A549 (cell line): ENCODE measurements around the gene SCRN2.

Source experiments
- CEBPB ChIP-seq, 2 experiments: fragments of >200 bp in 1 of 2; sonication (Bioruptor Twin) in 1 of 2; formaldehyde crosslinking in 1 of 2; IDR thresholded peaks; 2 replicates each; pipeline ENCODE4 v1.6.1; 2012 to 2016
- CHD2 ChIP-seq: fragments of 150-350 bp; IDR thresholded peaks from 2 replicates; pipeline ENCODE4 v1.6.1; 2014; ENCODE audit warnings: low read length; ENCODE audit not compliant: partially characterized antibody
- MAFK ChIP-seq: fragments of 450-650 bp; IDR thresholded peaks from 2 replicates; pipeline ENCODE4 v1.6.1; 2014; ENCODE audit not compliant: partially characterized antibody
- NR3C1 ChIP-seq: fragments of >200 bp; sonication (Bioruptor Twin); formaldehyde crosslinking; IDR thresholded peaks from 3 replicates; pipeline ENCODE4 v1.6.1; 2017
- RAD21 ChIP-seq, 2 experiments: fragments of >200 bp in 1 of 2; sonication (Bioruptor Twin) in 1 of 2; formaldehyde crosslinking in 1 of 2; IDR thresholded peaks in 1 of 2; conservative IDR thresholded peaks in 1 of 2; 2 replicates in 1 of 2; 3 replicates in 1 of 2; pipeline ENCODE4 v1.6.1; 2012 to 2018; ENCODE audit warnings: inconsistent platforms in 1 of 2
- RCOR1 ChIP-seq: fragments of 150-350 bp; IDR thresholded peaks from 2 replicates; pipeline ENCODE4 v1.6.1; 2014; ENCODE audit warnings: antibody characterized with exemption, low read length, low read depth
- REST ChIP-seq: fragments of 200-600 bp; sonication (generic); IDR thresholded peaks from 2 replicates; pipeline ENCODE4 v1.6.1; 2016; ENCODE audit warnings: antibody characterized with exemption, mild to moderate bottlenecking, moderate library complexity
- TF ChIP-seq, protein P1 (sequence below): fragments of >200 bp; sonication (Bioruptor Twin); formaldehyde crosslinking; IDR thresholded peaks from 3 replicates; pipeline ENCODE4 v1.5.1; 2016
- TF ChIP-seq, protein P2 (sequence below): fragments of 150-350 bp; IDR thresholded peaks from 2 replicates; pipeline ENCODE4 v1.6.1; 2014; ENCODE audit warnings: low read depth, mild to moderate bottlenecking, low read length
- TF ChIP-seq, protein P3 (sequence below): fragments of 250-450 bp; sonication (Bioruptor Pico); IDR thresholded peaks from 2 replicates; pipeline ENCODE4 v1.5.0; 2021; ENCODE audit warnings: mild to moderate bottlenecking, moderate library complexity, borderline replicate concordance

DNA sequence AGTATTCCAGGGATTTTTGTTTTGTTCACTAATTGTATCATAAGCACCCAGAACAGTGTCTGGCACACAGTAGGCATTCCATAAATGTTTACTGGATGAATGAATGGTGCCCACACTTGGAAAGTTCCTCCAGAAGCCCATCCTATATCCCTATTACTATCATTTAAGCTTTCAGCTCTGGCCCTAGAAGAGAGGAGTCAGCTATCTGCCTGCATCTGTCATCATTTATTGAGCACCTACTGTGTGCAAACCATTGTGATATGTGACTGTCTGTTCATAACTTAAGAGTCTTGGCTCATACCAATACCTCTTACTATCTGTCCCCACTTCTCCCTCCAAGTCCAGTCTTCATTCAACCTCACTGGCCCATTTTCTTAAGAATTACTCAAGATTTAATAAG is 30.0 kb upstream of the SCRN2 start:
- TF ChIP-seq, protein P1, sequence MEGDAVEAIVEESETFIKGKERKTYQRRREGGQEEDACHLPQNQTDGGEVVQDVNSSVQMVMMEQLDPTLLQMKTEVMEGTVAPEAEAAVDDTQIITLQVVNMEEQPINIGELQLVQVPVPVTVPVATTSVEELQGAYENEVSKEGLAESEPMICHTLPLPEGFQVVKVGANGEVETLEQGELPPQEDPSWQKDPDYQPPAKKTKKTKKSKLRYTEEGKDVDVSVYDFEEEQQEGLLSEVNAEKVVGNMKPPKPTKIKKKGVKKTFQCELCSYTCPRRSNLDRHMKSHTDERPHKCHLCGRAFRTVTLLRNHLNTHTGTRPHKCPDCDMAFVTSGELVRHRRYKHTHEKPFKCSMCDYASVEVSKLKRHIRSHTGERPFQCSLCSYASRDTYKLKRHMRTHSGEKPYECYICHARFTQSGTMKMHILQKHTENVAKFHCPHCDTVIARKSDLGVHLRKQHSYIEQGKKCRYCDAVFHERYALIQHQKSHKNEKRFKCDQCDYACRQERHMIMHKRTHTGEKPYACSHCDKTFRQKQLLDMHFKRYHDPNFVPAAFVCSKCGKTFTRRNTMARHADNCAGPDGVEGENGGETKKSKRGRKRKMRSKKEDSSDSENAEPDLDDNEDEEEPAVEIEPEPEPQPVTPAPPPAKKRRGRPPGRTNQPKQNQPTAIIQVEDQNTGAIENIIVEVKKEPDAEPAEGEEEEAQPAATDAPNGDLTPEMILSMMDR: no peak
- TF ChIP-seq, protein P2, sequence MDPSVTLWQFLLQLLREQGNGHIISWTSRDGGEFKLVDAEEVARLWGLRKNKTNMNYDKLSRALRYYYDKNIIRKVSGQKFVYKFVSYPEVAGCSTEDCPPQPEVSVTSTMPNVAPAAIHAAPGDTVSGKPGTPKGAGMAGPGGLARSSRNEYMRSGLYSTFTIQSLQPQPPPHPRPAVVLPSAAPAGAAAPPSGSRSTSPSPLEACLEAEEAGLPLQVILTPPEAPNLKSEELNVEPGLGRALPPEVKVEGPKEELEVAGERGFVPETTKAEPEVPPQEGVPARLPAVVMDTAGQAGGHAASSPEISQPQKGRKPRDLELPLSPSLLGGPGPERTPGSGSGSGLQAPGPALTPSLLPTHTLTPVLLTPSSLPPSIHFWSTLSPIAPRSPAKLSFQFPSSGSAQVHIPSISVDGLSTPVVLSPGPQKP: no peak
- TF ChIP-seq NR3C1 (no peak), REST (no peak), RAD21 (conservative IDR thresholded peaks at IDR 0.05 in 1 of 2, IDR thresholded peaks at IDR 0.05 in 1 of 2) (no peak), CEBPB (IDR thresholded peaks at IDR 0.05) (no peak), MAFK (no peak), CHD2 (no peak), RCOR1 (no peak)
- TF ChIP-seq, protein P3, sequence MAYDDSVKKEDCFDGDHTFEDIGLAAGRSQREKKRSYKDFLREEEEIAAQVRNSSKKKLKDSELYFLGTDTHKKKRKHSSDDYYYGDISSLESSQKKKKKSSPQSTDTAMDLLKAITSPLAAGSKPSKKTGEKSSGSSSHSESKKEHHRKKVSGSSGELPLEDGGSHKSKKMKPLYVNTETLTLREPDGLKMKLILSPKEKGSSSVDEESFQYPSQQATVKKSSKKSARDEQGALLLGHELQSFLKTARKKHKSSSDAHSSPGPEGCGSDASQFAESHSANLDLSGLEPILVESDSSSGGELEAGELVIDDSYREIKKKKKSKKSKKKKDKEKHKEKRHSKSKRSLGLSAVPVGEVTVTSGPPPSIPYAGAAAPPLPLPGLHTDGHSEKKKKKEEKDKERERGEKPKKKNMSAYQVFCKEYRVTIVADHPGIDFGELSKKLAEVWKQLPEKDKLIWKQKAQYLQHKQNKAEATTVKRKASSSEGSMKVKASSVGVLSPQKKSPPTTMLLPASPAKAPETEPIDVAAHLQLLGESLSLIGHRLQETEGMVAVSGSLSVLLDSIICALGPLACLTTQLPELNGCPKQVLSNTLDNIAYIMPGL (CRISPR knock-in tag): no peak
